Measurements from ENCODE around the gene RALGAPB.

The RALGAPB gene

GRCh38 chr20:38445381-38445796 is 27.3 kb upstream of the RALGAPB start:
- DNase-seq (ENCODE audit: low read depth, low spot score): no peak
- POLR2A ChIA-PET: interaction anchor here (3.6 kb wide), 1 partner anchor 11 kb away, joined by 62 read pairs; the partner anchor contains the start of gene SNHG17
- CTCF ChIA-PET: interaction anchor here (1.1 to 10.0 kb wide), 13 partner anchors 8 to 605 kb away, joined by 3 to 268 read pairs (median 11); partner anchors contain the start of genes RALGAPB and SNHG17
- H3K4me3 ChIP-seq (ENCODE audit: low read depth, low read length): no peak overlapping the region
- TF ChIP-seq, protein P1, sequence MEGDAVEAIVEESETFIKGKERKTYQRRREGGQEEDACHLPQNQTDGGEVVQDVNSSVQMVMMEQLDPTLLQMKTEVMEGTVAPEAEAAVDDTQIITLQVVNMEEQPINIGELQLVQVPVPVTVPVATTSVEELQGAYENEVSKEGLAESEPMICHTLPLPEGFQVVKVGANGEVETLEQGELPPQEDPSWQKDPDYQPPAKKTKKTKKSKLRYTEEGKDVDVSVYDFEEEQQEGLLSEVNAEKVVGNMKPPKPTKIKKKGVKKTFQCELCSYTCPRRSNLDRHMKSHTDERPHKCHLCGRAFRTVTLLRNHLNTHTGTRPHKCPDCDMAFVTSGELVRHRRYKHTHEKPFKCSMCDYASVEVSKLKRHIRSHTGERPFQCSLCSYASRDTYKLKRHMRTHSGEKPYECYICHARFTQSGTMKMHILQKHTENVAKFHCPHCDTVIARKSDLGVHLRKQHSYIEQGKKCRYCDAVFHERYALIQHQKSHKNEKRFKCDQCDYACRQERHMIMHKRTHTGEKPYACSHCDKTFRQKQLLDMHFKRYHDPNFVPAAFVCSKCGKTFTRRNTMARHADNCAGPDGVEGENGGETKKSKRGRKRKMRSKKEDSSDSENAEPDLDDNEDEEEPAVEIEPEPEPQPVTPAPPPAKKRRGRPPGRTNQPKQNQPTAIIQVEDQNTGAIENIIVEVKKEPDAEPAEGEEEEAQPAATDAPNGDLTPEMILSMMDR (IDR thresholded peaks at IDR 0.05; ENCODE audit: insufficient read depth, low read length, missing control alignments): no peak

DNA sequence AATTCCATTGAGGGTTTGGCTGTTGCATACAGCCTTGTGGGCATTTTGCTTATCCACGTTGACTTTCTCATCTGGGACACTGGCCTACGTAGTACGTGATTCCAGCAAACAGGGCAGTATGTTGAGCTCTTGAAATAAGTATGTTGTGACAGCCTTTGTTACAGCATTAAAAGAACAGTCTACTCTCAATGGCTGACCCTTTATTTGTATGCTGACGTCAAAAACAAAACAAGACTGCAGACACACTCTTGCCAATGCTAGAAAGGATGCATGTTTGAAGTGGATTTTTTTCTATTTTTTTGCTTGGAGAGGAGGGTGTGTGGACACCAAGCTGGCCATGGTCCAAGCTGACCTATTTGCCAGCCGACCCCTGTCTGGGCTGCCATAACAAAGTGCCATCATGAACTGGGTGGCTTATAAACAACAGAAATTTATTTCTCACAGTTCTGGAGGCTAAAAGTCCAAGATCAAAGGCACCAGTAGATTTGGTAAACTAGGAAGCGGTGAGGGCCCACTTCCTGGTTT is 26.7 kb upstream of the RALGAPB start:
- TF ChIP-seq, protein P1 (IDR thresholded peaks at IDR 0.05; ENCODE audit: insufficient read depth, low read length, missing control alignments): no peak
- DNase-seq (ENCODE audit: low read depth, low spot score): no peak
- peak overlapping the region; percentile 83 for H3K4me3 ChIP-seq (ENCODE audit: low read depth, low read length)
- ChIA-PET CTCF (interaction anchor here (0.7 to 10.0 kb wide), 22 partner anchors 8 to 605 kb away, joined by 3 to 268 read pairs (median 5); partner anchors contain the start of genes ADIG, RALGAPB and SNHG17), POLR2A (interaction anchor here (0.6 to 3.6 kb wide), 7 partner anchors 9 to 279 kb away, joined by 3 to 62 read pairs (median 3); partner anchors contain the start of genes RALGAPB and SNHG17)

GRCh38 chr20:38446441-38447209 is 26.0 kb upstream of the RALGAPB start:
- POLR2A ChIA-PET: interaction anchor here (0.6 to 3.6 kb wide), 7 partner anchors 9 to 279 kb away, joined by 3 to 62 read pairs (median 3); partner anchors contain the start of genes RALGAPB and SNHG17
- TF ChIP-seq, protein P1 (IDR thresholded peaks at IDR 0.05; ENCODE audit: insufficient read depth, low read length, missing control alignments): peak; percentile 97
- CTCF ChIA-PET: interaction anchor here (0.7 to 10.0 kb wide), 25 partner anchors 9 to 606 kb away, joined by 3 to 268 read pairs (median 5); partner anchors contain the start of genes ADIG, RALGAPB and SNHG17
- peak; percentile 67 for DNase-seq (ENCODE audit: low read depth, low spot score)
- peak overlapping the region; percentile 83 for H3K4me3 ChIP-seq (ENCODE audit: low read depth, low read length)

DNA sequence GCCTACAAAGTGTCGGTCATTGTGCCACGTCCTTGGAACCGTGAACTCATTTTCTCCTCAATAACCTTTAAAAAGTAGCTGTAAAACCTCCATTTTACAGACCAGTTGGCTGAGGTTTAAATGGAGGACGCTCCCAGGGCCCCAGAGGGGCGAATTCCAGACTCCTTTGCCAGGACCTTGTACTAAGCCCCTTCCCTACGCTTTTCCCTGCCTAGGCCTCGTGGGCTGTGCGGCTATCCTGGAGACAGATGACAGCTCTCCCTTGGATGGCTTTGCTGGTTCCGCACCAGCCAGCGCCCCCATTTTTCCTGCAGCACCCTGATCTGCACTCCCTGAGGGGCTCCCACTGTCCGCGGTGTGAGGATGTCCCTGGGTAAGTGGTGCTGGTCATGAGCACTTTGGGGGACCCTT is 25.4 kb upstream of the RALGAPB start:
- DNase-seq (ENCODE audit: low read depth, low spot score): no peak
- TF ChIP-seq, protein P1 (IDR thresholded peaks at IDR 0.05; ENCODE audit: insufficient read depth, low read length, missing control alignments): no peak
- ChIA-PET POLR2A (interaction anchor here (0.7 to 3.6 kb wide), 3 partner anchors 13 to 21 kb away, joined by 5 to 62 read pairs (median 9); partner anchors contain the start of gene SNHG17), CTCF (interaction anchor here (1.1 to 10.0 kb wide), 9 partner anchors 8 to 127 kb away, joined by 3 to 268 read pairs (median 11); partner anchors contain the start of genes RALGAPB and SNHG17)
- peak overlapping the region; percentile 83 for H3K4me3 ChIP-seq (ENCODE audit: low read depth, low read length)

DNA sequence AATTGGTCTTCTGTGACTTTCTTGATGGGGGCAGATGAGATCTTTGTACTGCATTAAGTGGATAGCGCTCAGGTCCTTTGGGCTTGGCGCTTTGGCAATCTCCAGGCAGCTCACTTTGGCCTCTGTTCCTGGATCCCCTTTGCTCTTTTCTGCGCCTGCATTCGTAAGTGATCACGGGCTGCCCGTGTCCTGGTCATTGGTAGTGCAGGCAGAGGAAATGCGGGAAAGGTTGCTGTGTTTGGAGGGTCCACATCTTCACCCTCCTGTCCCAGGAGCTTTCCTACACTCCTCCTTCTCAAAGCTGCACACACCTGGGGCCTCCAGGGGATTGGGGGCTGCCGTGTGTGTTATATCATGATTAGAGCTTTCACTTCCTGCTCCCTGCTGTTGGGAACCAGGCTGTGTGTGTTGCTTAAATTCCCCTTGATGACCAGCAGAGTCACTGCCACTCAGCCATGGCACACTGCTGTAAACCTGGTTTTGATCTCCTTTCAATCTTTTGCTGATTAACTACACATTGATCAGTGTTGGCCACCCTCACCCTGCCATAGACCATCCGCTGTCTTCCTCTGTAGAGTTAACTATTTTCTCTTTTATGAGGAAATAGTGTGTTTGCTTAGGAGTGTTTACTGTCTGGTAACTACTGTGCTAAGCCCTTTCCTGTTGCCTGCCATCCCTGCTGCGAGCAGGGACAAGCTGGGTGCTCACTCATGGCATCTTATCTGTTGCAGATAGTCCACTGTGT is 24.5 kb upstream of the RALGAPB start:
- H3K4me3 ChIP-seq (ENCODE audit: low read depth, low read length): no peak overlapping the region
- TF ChIP-seq, protein P1 (IDR thresholded peaks at IDR 0.05; ENCODE audit: insufficient read depth, low read length, missing control alignments): no peak
- POLR2A ChIA-PET: interaction anchor here (0.7 to 3.6 kb wide), 3 partner anchors 13 to 22 kb away, joined by 5 to 62 read pairs (median 9); partner anchors contain the start of gene SNHG17
- no peak for DNase-seq (ENCODE audit: low read depth, low spot score)
- CTCF ChIA-PET: interaction anchor here (1.1 to 10.0 kb wide), 6 partner anchors 10 to 126 kb away, joined by 3 to 268 read pairs (median 27); partner anchors contain the start of genes RALGAPB and SNHG17
